Measurements from ENCODE around the gene P2RY2. TPM values are rescaled to one million over a fixed set of nuclear protein-coding genes. Genes with fewer than 3 reads are reported as not detected.

The P2RY2 gene
- polyA plus RNA-seq, 1 donor from 2014 or later: not detected

DNA sequence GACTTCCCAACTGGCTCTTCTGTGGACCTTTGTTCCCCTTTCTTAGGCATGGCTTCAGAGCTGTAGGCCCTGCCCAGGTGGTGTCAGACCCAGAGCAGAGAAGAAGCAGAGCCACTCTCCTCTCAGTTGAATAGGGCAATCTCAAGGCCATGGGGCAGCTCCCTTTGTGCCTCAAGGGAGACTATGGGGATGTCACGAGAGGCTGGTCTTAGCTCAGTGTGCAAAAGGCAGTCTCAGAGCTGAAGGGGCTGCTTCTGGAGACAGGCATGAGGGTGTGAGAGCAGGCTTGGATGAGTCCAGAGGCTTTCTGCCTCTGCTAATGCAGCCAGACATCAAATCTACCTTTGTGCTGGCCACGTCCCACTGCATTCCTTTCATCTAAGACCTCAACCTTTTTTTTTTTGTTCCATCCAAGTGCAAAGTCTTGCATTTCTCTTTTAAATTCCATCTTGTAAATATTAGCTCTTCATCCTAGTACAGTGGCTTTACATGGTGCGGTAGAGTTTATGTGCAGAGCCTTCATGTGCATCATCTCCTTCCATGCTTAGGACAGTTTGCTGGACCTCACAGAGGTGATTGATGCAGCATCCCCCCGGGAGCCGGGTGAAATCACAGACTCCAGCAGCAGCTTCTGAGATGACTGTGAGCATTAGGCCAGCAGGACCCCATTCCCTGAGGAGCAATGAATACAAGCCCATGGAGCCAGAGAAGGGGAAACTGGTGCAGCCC, 41.8 kb upstream of the P2RY2 start:
- Histone ChIP-seq H3K9ac (ENCODE audit: low read length) (no peak overlapping the region), H4K20me1 (ENCODE audit: insufficient read depth) (no peaks in the 10 kb centered on the region), H3K4me2 (ENCODE audit: low read length) (no peak overlapping the region), H2AFZ (ENCODE audit: low read depth, low read length) (no peak overlapping the region), H3K36me3 (ENCODE audit: insufficient read depth, low read length) (no peaks in the 10 kb centered on the region), H3K27ac (ENCODE audit: low read length) (no peak overlapping the region), H3K27me3 (ENCODE audit: insufficient read depth, low read depth, low read length) (no peaks in the 10 kb centered on the region), H3K79me2 (replicated peaks; ENCODE audit: insufficient read depth, low read length) (no peaks in the 10 kb centered on the region), H3F3A (ENCODE audit: insufficient read depth, low read length, poor library complexity, severe bottlenecking) (no peaks in the 10 kb centered on the region), H3K9me3 (ENCODE audit: low read length) (no peaks in the 10 kb centered on the region), H3K9me2 (ENCODE audit: insufficient read depth, low read length) (no peaks in the 10 kb centered on the region), H3K4me3 (ENCODE audit: low read length) (no peak overlapping the region)
- TF ChIP-seq RAD21 (conservative IDR thresholded peaks at IDR 0.05) (no peak), POLR2AphosphoS5 (IDR thresholded peaks at IDR 0.05) (no peak), SMC3 (conservative IDR thresholded peaks at IDR 0.05; ENCODE audit: poor library complexity) (no peak), TAF1 (IDR thresholded peaks at IDR 0.05; ENCODE audit: low read depth) (no peak), MXI1 (conservative IDR thresholded peaks at IDR 0.05; ENCODE audit: poor library complexity, severe bottlenecking) (no peak), EP300 (conservative IDR thresholded peaks at IDR 0.05; ENCODE audit: poor library complexity, severe bottlenecking) (no peak), EZH2 (IDR thresholded peaks at IDR 0.05; ENCODE audit: borderline replicate concordance, insufficient read depth, low read length, poor library complexity, severe bottlenecking) (no peak)
- TF ChIP-seq, protein P1, sequence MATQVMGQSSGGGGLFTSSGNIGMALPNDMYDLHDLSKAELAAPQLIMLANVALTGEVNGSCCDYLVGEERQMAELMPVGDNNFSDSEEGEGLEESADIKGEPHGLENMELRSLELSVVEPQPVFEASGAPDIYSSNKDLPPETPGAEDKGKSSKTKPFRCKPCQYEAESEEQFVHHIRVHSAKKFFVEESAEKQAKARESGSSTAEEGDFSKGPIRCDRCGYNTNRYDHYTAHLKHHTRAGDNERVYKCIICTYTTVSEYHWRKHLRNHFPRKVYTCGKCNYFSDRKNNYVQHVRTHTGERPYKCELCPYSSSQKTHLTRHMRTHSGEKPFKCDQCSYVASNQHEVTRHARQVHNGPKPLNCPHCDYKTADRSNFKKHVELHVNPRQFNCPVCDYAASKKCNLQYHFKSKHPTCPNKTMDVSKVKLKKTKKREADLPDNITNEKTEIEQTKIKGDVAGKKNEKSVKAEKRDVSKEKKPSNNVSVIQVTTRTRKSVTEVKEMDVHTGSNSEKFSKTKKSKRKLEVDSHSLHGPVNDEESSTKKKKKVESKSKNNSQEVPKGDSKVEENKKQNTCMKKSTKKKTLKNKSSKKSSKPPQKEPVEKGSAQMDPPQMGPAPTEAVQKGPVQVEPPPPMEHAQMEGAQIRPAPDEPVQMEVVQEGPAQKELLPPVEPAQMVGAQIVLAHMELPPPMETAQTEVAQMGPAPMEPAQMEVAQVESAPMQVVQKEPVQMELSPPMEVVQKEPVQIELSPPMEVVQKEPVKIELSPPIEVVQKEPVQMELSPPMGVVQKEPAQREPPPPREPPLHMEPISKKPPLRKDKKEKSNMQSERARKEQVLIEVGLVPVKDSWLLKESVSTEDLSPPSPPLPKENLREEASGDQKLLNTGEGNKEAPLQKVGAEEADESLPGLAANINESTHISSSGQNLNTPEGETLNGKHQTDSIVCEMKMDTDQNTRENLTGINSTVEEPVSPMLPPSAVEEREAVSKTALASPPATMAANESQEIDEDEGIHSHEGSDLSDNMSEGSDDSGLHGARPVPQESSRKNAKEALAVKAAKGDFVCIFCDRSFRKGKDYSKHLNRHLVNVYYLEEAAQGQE (IDR thresholded peaks at IDR 0.05; ENCODE audit: borderline replicate concordance): no peak
- TF ChIP-seq, protein P2, sequence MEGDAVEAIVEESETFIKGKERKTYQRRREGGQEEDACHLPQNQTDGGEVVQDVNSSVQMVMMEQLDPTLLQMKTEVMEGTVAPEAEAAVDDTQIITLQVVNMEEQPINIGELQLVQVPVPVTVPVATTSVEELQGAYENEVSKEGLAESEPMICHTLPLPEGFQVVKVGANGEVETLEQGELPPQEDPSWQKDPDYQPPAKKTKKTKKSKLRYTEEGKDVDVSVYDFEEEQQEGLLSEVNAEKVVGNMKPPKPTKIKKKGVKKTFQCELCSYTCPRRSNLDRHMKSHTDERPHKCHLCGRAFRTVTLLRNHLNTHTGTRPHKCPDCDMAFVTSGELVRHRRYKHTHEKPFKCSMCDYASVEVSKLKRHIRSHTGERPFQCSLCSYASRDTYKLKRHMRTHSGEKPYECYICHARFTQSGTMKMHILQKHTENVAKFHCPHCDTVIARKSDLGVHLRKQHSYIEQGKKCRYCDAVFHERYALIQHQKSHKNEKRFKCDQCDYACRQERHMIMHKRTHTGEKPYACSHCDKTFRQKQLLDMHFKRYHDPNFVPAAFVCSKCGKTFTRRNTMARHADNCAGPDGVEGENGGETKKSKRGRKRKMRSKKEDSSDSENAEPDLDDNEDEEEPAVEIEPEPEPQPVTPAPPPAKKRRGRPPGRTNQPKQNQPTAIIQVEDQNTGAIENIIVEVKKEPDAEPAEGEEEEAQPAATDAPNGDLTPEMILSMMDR (IDR thresholded peaks at IDR 0.05; ENCODE audit: poor library complexity, severe bottlenecking): no peak

DNA sequence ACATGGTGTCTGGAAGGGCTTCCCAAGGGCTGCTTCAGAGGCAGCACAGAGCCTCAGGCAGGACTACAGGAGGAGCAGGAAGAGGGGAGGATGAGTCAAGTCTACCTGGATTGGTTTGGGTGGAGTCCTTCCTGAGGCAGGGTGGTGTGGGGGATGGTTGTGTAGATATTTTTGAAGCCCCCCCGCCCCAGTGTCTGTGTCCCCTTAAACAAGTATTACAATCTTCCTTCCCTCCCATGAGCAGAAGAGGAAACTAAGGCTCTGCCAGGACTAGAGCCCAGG, 41.3 kb upstream of the P2RY2 start:
- Histone ChIP-seq H3K27ac (ENCODE audit: low read length) (no peak overlapping the region), H2AFZ (ENCODE audit: low read depth, low read length) (no peak overlapping the region), H3K9me2 (ENCODE audit: insufficient read depth, low read length) (no peaks in the 10 kb centered on the region), H3K4me3 (ENCODE audit: low read length) (no peak overlapping the region), H3K9ac (ENCODE audit: low read length) (no peak overlapping the region), H3K9me3 (ENCODE audit: low read length) (no peaks in the 10 kb centered on the region), H4K20me1 (ENCODE audit: insufficient read depth) (no peaks in the 10 kb centered on the region), H3K36me3 (ENCODE audit: insufficient read depth, low read length) (no peaks in the 10 kb centered on the region), H3K4me2 (ENCODE audit: low read length) (no peak overlapping the region), H3K27me3 (ENCODE audit: insufficient read depth, low read depth, low read length) (no peaks in the 10 kb centered on the region), H3F3A (ENCODE audit: insufficient read depth, low read length, poor library complexity, severe bottlenecking) (no peaks in the 10 kb centered on the region), H3K79me2 (replicated peaks; ENCODE audit: insufficient read depth, low read length) (no peaks in the 10 kb centered on the region)
- TF ChIP-seq POLR2AphosphoS5 (IDR thresholded peaks at IDR 0.05) (no peak), SMC3 (conservative IDR thresholded peaks at IDR 0.05; ENCODE audit: poor library complexity) (no peak), MXI1 (conservative IDR thresholded peaks at IDR 0.05; ENCODE audit: poor library complexity, severe bottlenecking) (no peak), EZH2 (IDR thresholded peaks at IDR 0.05; ENCODE audit: borderline replicate concordance, insufficient read depth, low read length, poor library complexity, severe bottlenecking) (no peak), EP300 (conservative IDR thresholded peaks at IDR 0.05; ENCODE audit: poor library complexity, severe bottlenecking) (no peak), RAD21 (conservative IDR thresholded peaks at IDR 0.05) (no peak), TAF1 (IDR thresholded peaks at IDR 0.05; ENCODE audit: low read depth) (no peak)
- TF ChIP-seq, protein P2 (IDR thresholded peaks at IDR 0.05; ENCODE audit: poor library complexity, severe bottlenecking): no peak
- TF ChIP-seq, protein P1 (IDR thresholded peaks at IDR 0.05; ENCODE audit: borderline replicate concordance): no peak
